ENCODE measurements around the gene EXOC3L1.

DNA sequence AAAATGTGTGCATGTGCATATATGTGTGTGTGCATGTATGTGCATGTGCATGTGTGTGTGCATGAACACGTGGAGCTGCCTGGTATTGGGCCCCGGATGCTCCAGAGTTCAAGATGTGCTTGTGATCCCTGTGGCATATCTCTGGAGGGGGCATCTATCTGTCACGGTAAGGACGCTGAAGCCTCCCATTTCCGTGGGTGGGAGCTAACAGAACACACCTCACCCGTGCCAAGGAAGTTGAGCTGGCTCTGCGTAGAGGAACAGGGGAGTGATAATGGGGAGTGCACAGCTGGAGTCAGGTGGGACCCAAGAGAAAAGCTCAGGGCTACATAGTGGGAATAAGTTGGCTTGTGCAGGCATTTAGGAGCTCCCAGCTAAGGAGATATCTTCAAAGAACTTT, 21.7 kb upstream of the EXOC3L1 start:
- TF ChIP-seq, protein P1, sequence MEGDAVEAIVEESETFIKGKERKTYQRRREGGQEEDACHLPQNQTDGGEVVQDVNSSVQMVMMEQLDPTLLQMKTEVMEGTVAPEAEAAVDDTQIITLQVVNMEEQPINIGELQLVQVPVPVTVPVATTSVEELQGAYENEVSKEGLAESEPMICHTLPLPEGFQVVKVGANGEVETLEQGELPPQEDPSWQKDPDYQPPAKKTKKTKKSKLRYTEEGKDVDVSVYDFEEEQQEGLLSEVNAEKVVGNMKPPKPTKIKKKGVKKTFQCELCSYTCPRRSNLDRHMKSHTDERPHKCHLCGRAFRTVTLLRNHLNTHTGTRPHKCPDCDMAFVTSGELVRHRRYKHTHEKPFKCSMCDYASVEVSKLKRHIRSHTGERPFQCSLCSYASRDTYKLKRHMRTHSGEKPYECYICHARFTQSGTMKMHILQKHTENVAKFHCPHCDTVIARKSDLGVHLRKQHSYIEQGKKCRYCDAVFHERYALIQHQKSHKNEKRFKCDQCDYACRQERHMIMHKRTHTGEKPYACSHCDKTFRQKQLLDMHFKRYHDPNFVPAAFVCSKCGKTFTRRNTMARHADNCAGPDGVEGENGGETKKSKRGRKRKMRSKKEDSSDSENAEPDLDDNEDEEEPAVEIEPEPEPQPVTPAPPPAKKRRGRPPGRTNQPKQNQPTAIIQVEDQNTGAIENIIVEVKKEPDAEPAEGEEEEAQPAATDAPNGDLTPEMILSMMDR (conservative IDR thresholded peaks at IDR 0.05; ENCODE audit: low read depth, low read length): no peak
- no peak for TF ChIP-seq POLR2A (IDR thresholded peaks at IDR 0.05; ENCODE audit: low read depth, low read length)
- TF ChIP-seq RAD21 (IDR thresholded peaks at IDR 0.05; ENCODE audit: low read length): no peak
- no peak for TF ChIP-seq RFX5 (IDR thresholded peaks at IDR 0.05; ENCODE audit: low read depth, low read length)
- no peak for TF ChIP-seq CHD1 (IDR thresholded peaks at IDR 0.05; ENCODE audit: low read depth, low read length)
- TF ChIP-seq CEBPB (IDR thresholded peaks at IDR 0.05; ENCODE audit: low read depth, low read length): no peak
- no peak for TF ChIP-seq FOS (IDR thresholded peaks at IDR 0.05; ENCODE audit: low read depth, low read length)
- TF ChIP-seq, protein P2, sequence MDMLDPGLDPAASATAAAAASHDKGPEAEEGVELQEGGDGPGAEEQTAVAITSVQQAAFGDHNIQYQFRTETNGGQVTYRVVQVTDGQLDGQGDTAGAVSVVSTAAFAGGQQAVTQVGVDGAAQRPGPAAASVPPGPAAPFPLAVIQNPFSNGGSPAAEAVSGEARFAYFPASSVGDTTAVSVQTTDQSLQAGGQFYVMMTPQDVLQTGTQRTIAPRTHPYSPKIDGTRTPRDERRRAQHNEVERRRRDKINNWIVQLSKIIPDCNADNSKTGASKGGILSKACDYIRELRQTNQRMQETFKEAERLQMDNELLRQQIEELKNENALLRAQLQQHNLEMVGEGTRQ (IDR thresholded peaks at IDR 0.05; ENCODE audit: low read depth, low read length): no peak
